ENCODE data around the gene KCNA2.

- TF ChIP-seq, protein P1, sequence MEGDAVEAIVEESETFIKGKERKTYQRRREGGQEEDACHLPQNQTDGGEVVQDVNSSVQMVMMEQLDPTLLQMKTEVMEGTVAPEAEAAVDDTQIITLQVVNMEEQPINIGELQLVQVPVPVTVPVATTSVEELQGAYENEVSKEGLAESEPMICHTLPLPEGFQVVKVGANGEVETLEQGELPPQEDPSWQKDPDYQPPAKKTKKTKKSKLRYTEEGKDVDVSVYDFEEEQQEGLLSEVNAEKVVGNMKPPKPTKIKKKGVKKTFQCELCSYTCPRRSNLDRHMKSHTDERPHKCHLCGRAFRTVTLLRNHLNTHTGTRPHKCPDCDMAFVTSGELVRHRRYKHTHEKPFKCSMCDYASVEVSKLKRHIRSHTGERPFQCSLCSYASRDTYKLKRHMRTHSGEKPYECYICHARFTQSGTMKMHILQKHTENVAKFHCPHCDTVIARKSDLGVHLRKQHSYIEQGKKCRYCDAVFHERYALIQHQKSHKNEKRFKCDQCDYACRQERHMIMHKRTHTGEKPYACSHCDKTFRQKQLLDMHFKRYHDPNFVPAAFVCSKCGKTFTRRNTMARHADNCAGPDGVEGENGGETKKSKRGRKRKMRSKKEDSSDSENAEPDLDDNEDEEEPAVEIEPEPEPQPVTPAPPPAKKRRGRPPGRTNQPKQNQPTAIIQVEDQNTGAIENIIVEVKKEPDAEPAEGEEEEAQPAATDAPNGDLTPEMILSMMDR (IDR thresholded peaks at IDR 0.05): no peak
- TF ChIP-seq POLR2AphosphoS5 (IDR thresholded peaks at IDR 0.05; ENCODE audit: low read depth, low read length) (no peak), EP300 (IDR thresholded peaks at IDR 0.05; ENCODE audit: borderline replicate concordance in 1 of 2, low read depth in 1 of 2, low read length in 1 of 2) (no peak), CHD2 (IDR thresholded peaks at IDR 0.05; ENCODE audit: low read length, partially characterized antibody) (no peak), GABPA (IDR thresholded peaks at IDR 0.05; ENCODE audit: low read depth) (no peak), EZH2phosphoT487 (IDR thresholded peaks at IDR 0.05; ENCODE audit: borderline replicate concordance, low read depth) (no peak), RXRA (IDR thresholded peaks at IDR 0.05; ENCODE audit: borderline replicate concordance, low read depth) (no peak), IRF3 (IDR thresholded peaks at IDR 0.05; ENCODE audit: low read depth, low read length) (no peak), SMC3 (IDR thresholded peaks at IDR 0.05; ENCODE audit: low read depth, low read length) (no peak), RCOR1 (IDR thresholded peaks at IDR 0.05; ENCODE audit: low read length) (no peak), NFIC (IDR thresholded peaks at IDR 0.05; ENCODE audit: borderline replicate concordance) (no peak)
- TF ChIP-seq, protein P2, sequence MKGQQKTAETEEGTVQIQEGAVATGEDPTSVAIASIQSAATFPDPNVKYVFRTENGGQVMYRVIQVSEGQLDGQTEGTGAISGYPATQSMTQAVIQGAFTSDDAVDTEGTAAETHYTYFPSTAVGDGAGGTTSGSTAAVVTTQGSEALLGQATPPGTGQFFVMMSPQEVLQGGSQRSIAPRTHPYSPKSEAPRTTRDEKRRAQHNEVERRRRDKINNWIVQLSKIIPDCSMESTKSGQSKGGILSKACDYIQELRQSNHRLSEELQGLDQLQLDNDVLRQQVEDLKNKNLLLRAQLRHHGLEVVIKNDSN (IDR thresholded peaks at IDR 0.05; ENCODE audit: borderline replicate concordance, low read depth): no peak
- TF ChIP-seq, protein P3, sequence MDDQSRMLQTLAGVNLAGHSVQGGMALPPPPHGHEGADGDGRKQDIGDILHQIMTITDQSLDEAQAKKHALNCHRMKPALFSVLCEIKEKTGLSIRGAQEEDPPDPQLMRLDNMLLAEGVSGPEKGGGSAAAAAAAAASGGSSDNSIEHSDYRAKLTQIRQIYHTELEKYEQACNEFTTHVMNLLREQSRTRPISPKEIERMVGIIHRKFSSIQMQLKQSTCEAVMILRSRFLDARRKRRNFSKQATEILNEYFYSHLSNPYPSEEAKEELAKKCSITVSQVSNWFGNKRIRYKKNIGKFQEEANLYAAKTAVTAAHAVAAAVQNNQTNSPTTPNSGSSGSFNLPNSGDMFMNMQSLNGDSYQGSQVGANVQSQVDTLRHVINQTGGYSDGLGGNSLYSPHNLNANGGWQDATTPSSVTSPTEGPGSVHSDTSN (IDR thresholded peaks at IDR 0.05): no peak
- TF ChIP-seq, protein P4, sequence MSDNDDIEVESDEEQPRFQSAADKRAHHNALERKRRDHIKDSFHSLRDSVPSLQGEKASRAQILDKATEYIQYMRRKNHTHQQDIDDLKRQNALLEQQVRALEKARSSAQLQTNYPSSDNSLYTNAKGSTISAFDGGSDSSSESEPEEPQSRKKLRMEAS (IDR thresholded peaks at IDR 0.05; ENCODE audit: low read depth): no peak
These were observed 4.8 kb downstream of the KCNA2 start for GRCh38 chr1:110601332-110601731.

All from SK-N-SH (cell line).